HepG2 (cell line): ENCODE measurements around the gene TALDO1. TPM values are rescaled to one million over a fixed set of nuclear protein-coding genes. Genes with fewer than 3 reads are reported as not detected.

Experiments used
- AHDC1 ChIP-seq: sonication (generic); formaldehyde crosslinking; IDR thresholded peaks from 2 replicates; pipeline ENCODE4 v1.5.1; 2020; ENCODE audit warnings: mild to moderate bottlenecking, missing genetic modification reagents, borderline replicate concordance
- BORCS8-MEF2B ChIP-seq: sonication (generic); formaldehyde crosslinking; IDR thresholded peaks from 2 replicates; pipeline ENCODE4 v1.8.0; 2022; ENCODE audit warnings: mild to moderate bottlenecking, missing genetic modification reagents
- HDAC1 ChIP-seq: sonication (generic); formaldehyde crosslinking; IDR thresholded peaks from 2 replicates; pipeline ENCODE4 v1.5.1; 2020; ENCODE audit warnings: mild to moderate bottlenecking, missing genetic modification reagents
- IRX3 ChIP-seq: sonication (generic); formaldehyde crosslinking; IDR thresholded peaks from 2 replicates; pipeline ENCODE4 v1.8.1; 2023; ENCODE audit warnings: mild to moderate bottlenecking, low read depth, missing genetic modification reagents, borderline replicate concordance
- MZF1 ChIP-seq: sonication (generic); formaldehyde crosslinking; IDR thresholded peaks from 2 replicates; pipeline ENCODE4 v1.8.1; 2023; ENCODE audit warnings: mild to moderate bottlenecking, missing genetic modification reagents, borderline replicate concordance
- NFE2L2 ChIP-seq: fragments of 150-350 bp; IDR thresholded peaks from 2 replicates; pipeline ENCODE4 v1.6.1; 2014; ENCODE audit warnings: low read length
- PATZ1 ChIP-seq: sonication (generic); formaldehyde crosslinking; IDR thresholded peaks from 2 replicates; pipeline ENCODE4 v1.4.0; 2020; ENCODE audit warnings: missing genetic modification reagents
- RARA ChIP-seq: IDR thresholded peaks from 2 replicates; pipeline ENCODE4 v1.6.1; 2016; ENCODE audit warnings: missing genetic modification reagents, missing compliant biosample characterization
- REPIN1 ChIP-seq: sonication (generic); formaldehyde crosslinking; IDR thresholded peaks from 2 replicates; pipeline ENCODE4 v1.8.0; 2022; ENCODE audit warnings: missing genetic modification reagents, low read depth, mild to moderate bottlenecking, borderline replicate concordance
- SOX6 ChIP-seq, 2 experiments: fragments of 450-650 bp in 1 of 2; sonication (generic) in 1 of 2; formaldehyde crosslinking in 1 of 2; IDR thresholded peaks; 2 replicates each; pipeline versions ENCODE4 v1.4.0 to v1.6.1; 2017 to 2020; ENCODE audit warnings: antibody characterized with exemption in 1 of 2, mild to moderate bottlenecking in 1 of 2, missing genetic modification reagents in 1 of 2
- THAP7 ChIP-seq: sonication (generic); formaldehyde crosslinking; IDR thresholded peaks from 2 replicates; pipeline ENCODE4 v1.8.1; 2023; ENCODE audit warnings: mild to moderate bottlenecking, missing genetic modification reagents
- U2AF2 ChIP-seq: fragments of 200-400 bp; formaldehyde crosslinking; IDR thresholded peaks from 2 replicates; pipeline ENCODE4 v1.6.1; 2017; ENCODE audit warnings: low read depth, mild to moderate bottlenecking, low read length
- XRCC5 ChIP-seq: fragments of 200-400 bp; formaldehyde crosslinking; optimal IDR thresholded peaks from 2 replicates; pipeline ENCODE3; 2017; ENCODE audit warnings: mild to moderate bottlenecking, low read length
- ZBTB46 ChIP-seq: sonication (generic); formaldehyde crosslinking; IDR thresholded peaks from 2 replicates; pipeline ENCODE4 v1.4.0; 2020; ENCODE audit warnings: mild to moderate bottlenecking, missing genetic modification reagents, borderline replicate concordance
- ZNF446 ChIP-seq: sonication (generic); formaldehyde crosslinking; IDR thresholded peaks from 2 replicates; pipeline ENCODE4 v1.5.0; 2020; ENCODE audit warnings: mild to moderate bottlenecking, missing genetic modification reagents
- ZSCAN12 ChIP-seq: sonication (generic); formaldehyde crosslinking; IDR thresholded peaks from 2 replicates; pipeline ENCODE4 v1.9.0; 2021; ENCODE audit warnings: mild to moderate bottlenecking, missing genetic modification reagents
- ZSCAN25 ChIP-seq: sonication (generic); formaldehyde crosslinking; IDR thresholded peaks from 2 replicates; pipeline ENCODE4 v1.8.0; 2022; ENCODE audit warnings: mild to moderate bottlenecking, missing genetic modification reagents
- polyA plus RNA-seq, 8 experiments: library from polyadenylated mRNA; depleted of rRNA in 3 of 8; stranded (reverse) in 7 of 8; unstranded in 1 of 8; fragments of >200 nt; fragmentation: Illumina TruSeq in 4 of 8; extraction: Trizol in 4 of 8; gene quantifications; 2 replicates each; pipeline versions ENCODE4 v1.2.1 to v1.2.3, GENCODE V29; 2011 to 2016; ENCODE audit warnings: low read depth in 4 of 8, missing spikeins in 1 of 8, mixed read lengths in 1 of 8; ENCODE audit not compliant: insufficient read depth in 1 of 8
- total RNA-seq, 5 experiments: library from RNA; depleted of rRNA; stranded (reverse); fragments of >200 nt; fragmentation: Illumina TruSeq; extraction: Trizol; gene quantifications; 2 replicates each; pipeline ENCODE4 v1.2.3, GENCODE V29; 2016; ENCODE audit warnings: low read depth in 1 of 5

TALDO1 gene
- total and polyA plus RNA-seq, 2 of the 13 experiments (the other 11 are each of a cell fraction or from before 2014, with no cell fraction given): 107 to 240 TPM

GRCh38 chr11:704781-705645 lies 42.3 kb upstream of the TALDO1 start (continued):
- TF ChIP-seq AHDC1: peak; percentile 76; the same call in 1 of the 2 replicates
- peak; percentile 48 for TF ChIP-seq REPIN1 (CRISPR knock-in tag)
- no peak for TF ChIP-seq U2AF2
- TF ChIP-seq ZBTB46 (CRISPR knock-in tag): 0 out of 2 replicates have a peak, but pooled peaks have one; percentile 21
- peak; percentile 100 for TF ChIP-seq RARA (CRISPR knock-in tag)
- peak; percentile 96 for TF ChIP-seq ZSCAN25 (CRISPR knock-in tag)
- peak; percentile 91; the same call in 1 of the 2 replicates for TF ChIP-seq THAP7 (CRISPR knock-in tag)
- TF ChIP-seq MZF1 (CRISPR knock-in tag): no peak
- TF ChIP-seq BORCS8-MEF2B: no peak
- TF ChIP-seq SOX6 (IDR thresholded peaks at IDR 0.05): no peak
- peak; percentile 76 for TF ChIP-seq SOX6 (CRISPR knock-in tag; IDR thresholded peaks at IDR 0.05)
- peak; percentile 91 for TF ChIP-seq HDAC1 (CRISPR knock-in tag)
- TF ChIP-seq XRCC5: peak; percentile 5
- no peak for TF ChIP-seq IRX3
- TF ChIP-seq NFE2L2: no peak
- peak; percentile 50; the same call in 1 of the 2 replicates for TF ChIP-seq ZNF446 (CRISPR knock-in tag)
- TF ChIP-seq ZSCAN12 (CRISPR knock-in tag): peak; percentile 84; the same call in 1 of the 2 replicates
- peak; percentile 82 for TF ChIP-seq PATZ1
